ENCODE measurements around the gene HBS1L.

GRCh38 chr6:134979142-134979541 lies 75.5 kb downstream of the HBS1L start:
- TF ChIP-seq CTCF (IDR thresholded peaks at IDR 0.05) (no peak), POLR2A (IDR thresholded peaks at IDR 0.05) (no peak)

All from uterus (tissue), 2 donors.